Activated CD4-positive, alpha-beta T cell treated with anti-CD3 and anti-CD28 coated beads for 1 hour (primary cell): ENCODE data around the gene ZYG11B.
"Not testable (repeated sequence)": the region's sequence is repeated elsewhere in the genome, so short reads cannot be mapped to it uniquely, and the experiment has no call there.

ENCODE experiments used
- DNase-seq: peaks from one replicate; pipeline ENCODE4 v3.0.0-alpha.2; 2020

ZYG11B gene

GRCh38 chr1:52707927-52708655 lies 18.2 kb upstream of the ZYG11B start:
- no peak for DNase-seq

- DNase-seq = no peak
Observed at GRCh38 chr1:52709016-52709415, 17.2 kb upstream of the ZYG11B start.

- DNase-seq = no peak
Observed at GRCh38 chr1:52713590-52713989, 12.7 kb upstream of the ZYG11B start.

GRCh38 chr1:52715296-52715695 lies 11.0 kb upstream of the ZYG11B start:
- DNase-seq = not testable (repeated sequence)

GRCh38 chr1:52723260-52723659 lies 3.0 kb upstream of the ZYG11B start:
- DNase-seq = no peak

GRCh38 chr1:52725903-52726264 lies 369 bp upstream of the ZYG11B start:
- no peak for DNase-seq

GRCh38 chr1:52727114-52727586 lies 897 bp downstream of the ZYG11B start:
- no peak for DNase-seq

- no peak for DNase-seq
Observed at GRCh38 chr1:52727956-52728656, 1.9 kb downstream of the ZYG11B start.

- no peak for DNase-seq
Observed at GRCh38 chr1:52733368-52733767, 7.1 kb downstream of the ZYG11B start.

GRCh38 chr1:52735371-52735770 lies 9.1 kb downstream of the ZYG11B start:
- not testable (repeated sequence) for DNase-seq

- DNase-seq = no peak
Observed at GRCh38 chr1:52738148-52738547, 11.9 kb downstream of the ZYG11B start.

- DNase-seq = no peak
Observed at GRCh38 chr1:52738893-52739292, 12.6 kb downstream of the ZYG11B start.

- no peak for DNase-seq
Observed at GRCh38 chr1:52739699-52740467, 13.6 kb downstream of the ZYG11B start.

- DNase-seq = no peak
Observed at GRCh38 chr1:52741259-52741658, 15.0 kb downstream of the ZYG11B start.

- DNase-seq = no peak
Observed at GRCh38 chr1:52746189-52746588, 19.9 kb downstream of the ZYG11B start.

- no peak for DNase-seq
Observed at GRCh38 chr1:52747450-52747849, 21.2 kb downstream of the ZYG11B start.

GRCh38 chr1:52748119-52748518 lies 21.9 kb downstream of the ZYG11B start:
- no peak for DNase-seq

GRCh38 chr1:52749496-52749895 lies 23.2 kb downstream of the ZYG11B start:
- DNase-seq = not testable (repeated sequence)

- DNase-seq = not testable (repeated sequence)
Observed at GRCh38 chr1:52750139-52750538, 23.9 kb downstream of the ZYG11B start.

GRCh38 chr1:52751589-52752483 lies 25.6 kb downstream of the ZYG11B start:
- DNase-seq = no peak

GRCh38 chr1:52752484-52752826 lies 26.2 kb downstream of the ZYG11B start:
- no peak for DNase-seq

- no peak for DNase-seq
Observed at GRCh38 chr1:52753169-52753568, 26.9 kb downstream of the ZYG11B start.

GRCh38 chr1:52756020-52756419 lies 29.8 kb downstream of the ZYG11B start:
- no peak for DNase-seq
